OCI-LY3 (cell line): ENCODE results near the gene GNAL.
"Not testable (repeated sequence)": the region's sequence is repeated elsewhere in the genome, so short reads cannot be mapped to it uniquely, and the experiment has no call there.

Source experiments
- H2AFZ ChIP-seq: fragments of 200-600, 300-600 bp; shearing (Covaris generic); 2 replicates; pipeline ENCODE4 v1.6.0; 2014; ENCODE audit warnings: antibody characterized with exemption, low read depth, low read length
- H3K27ac ChIP-seq: fragments of 200-600, 300-600 bp; sonication (generic); 2 replicates; pipeline ENCODE4 v1.5.1; 2014; ENCODE audit warnings: mild to moderate bottlenecking, low read length, moderate library complexity, mixed read lengths
- H3K27me3 ChIP-seq: fragments of 200-600, 300-600 bp; sonication (generic); 2 replicates; pipeline ENCODE4 v1.6.1; 2014; ENCODE audit warnings: low read depth, low read length, mixed read lengths
- H3K36me3 ChIP-seq: fragments of 200-600, 300-600 bp; sonication (generic); replicated peaks from 2 replicates; pipeline ENCODE3; 2014; ENCODE audit warnings: low read depth, low read length, mixed read lengths
- H3K4me1 ChIP-seq: fragments of 300-600, 200-600 bp; sonication (generic); 2 replicates; pipeline ENCODE4 v1.6.1; 2014; ENCODE audit warnings: low read length, mixed read lengths
- H3K4me2 ChIP-seq: fragments of 200-600, 300-600 bp; sonication (generic); 2 replicates; pipeline ENCODE4 v1.6.1; 2014; ENCODE audit warnings: low read length, mixed read lengths
- H3K4me3 ChIP-seq: fragments of 300-600, 200-600 bp; sonication (generic); 2 replicates; pipeline ENCODE4 v1.5.1; 2014; ENCODE audit warnings: antibody characterized with exemption, mild to moderate bottlenecking, low read length, moderate library complexity
- H3K79me2 ChIP-seq: fragments of 300-600, 200-600 bp; shearing (Covaris generic); 2 replicates; pipeline ENCODE4 v1.6.1; 2014; ENCODE audit warnings: mild to moderate bottlenecking, low read length, mixed read lengths
- H3K9ac ChIP-seq: fragments of 300-600, 200-600 bp; shearing (Covaris generic); 2 replicates; pipeline ENCODE4 v1.6.0; 2014; ENCODE audit warnings: mild to moderate bottlenecking, low read length, moderate library complexity
- H3K9me3 ChIP-seq: fragments of 200-600, 300-600 bp; shearing (Covaris generic); 2 replicates; pipeline ENCODE4 v1.6.1; 2014; ENCODE audit warnings: low read length, mixed read lengths; ENCODE audit not compliant: insufficient read depth
- H4K20me1 ChIP-seq: fragments of 200-600, 300-600 bp; sonication (generic); 2 replicates; pipeline ENCODE4 v1.6.1; 2016; ENCODE audit warnings: low read length, mixed read lengths; ENCODE audit not compliant: insufficient read depth
- CTCF ChIP-seq: fragments of 200-600, 300-600 bp; sonication (generic); IDR thresholded peaks from 2 replicates; pipeline ENCODE4 v1.5.1; 2014; ENCODE audit warnings: antibody characterized with exemption, low read length, low read depth
- EZH2phosphoT487 ChIP-seq: fragments of 200-600 bp; shearing (Covaris generic); IDR thresholded peaks from 2 replicates; pipeline ENCODE4 v1.6.1; 2018; ENCODE audit warnings: antibody characterized with exemption, mixed run types, low read depth

GNAL gene

DNA sequence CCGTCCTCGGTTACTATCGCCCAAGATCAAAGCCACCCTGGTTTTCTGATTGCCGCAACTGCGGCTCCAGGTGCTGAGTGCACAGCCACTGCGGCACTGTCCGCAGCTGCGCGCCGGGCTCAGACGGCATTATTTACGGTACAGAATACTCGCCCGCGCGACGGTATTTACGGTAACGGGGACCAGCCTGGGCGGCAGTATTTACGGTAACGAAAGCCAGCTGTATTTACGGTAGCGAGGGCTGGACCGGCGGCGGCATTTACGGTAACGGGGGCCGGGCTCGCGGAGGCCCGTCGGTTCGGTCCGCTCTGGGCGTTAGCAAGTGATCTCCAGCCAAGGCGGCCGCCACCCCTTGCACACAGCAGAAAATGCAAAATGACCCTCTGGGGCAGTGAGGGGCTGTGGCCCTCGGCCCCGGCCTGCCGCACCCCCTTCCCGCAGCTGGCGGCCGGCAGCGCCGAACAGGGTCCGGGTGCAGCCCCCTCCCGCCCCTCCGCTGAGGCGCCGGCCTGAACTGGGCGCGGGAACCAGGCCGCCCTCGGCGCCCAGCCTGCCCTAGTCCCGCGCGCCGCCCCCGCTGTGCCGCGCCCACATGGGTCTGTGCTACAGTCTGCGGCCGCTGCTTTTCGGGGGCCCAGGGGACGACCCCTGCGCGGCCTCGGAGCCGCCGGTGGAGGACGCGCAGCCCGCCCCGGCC, at the start of gene GNAL:
GNAL (plus strand) TSS at position 293 of the 697 bp plus-strand sequence; CDS start at position 593, 300 bp downstream.
- H4K20me1 ChIP-seq: no peaks in the 10 kb centered on the region
- TF ChIP-seq CTCF (no peak), EZH2phosphoT487 (no peak)
- H3K79me2 ChIP-seq: no peaks in the 10 kb centered on the region
- no peaks in the 10 kb centered on the region for H3K9me3 ChIP-seq
- H3K9ac ChIP-seq: peak within 1 kb of the TSS; percentile 30; the same call in 1 of the 2 replicates
- no peaks in the 10 kb centered on the region; the same call in 1 of the 2 replicates for H3K27me3 ChIP-seq
- peak within 1 kb of the TSS; percentile 62 for H3K4me2 ChIP-seq
- H3K36me3 ChIP-seq: no peaks in the 10 kb centered on the region
- no peak within 1 kb of the TSS for H3K27ac ChIP-seq
- peak within 1 kb of the TSS; percentile 77 for H3K4me3 ChIP-seq
- H3K4me1 ChIP-seq: no peaks in the 10 kb centered on the region
- H2AFZ ChIP-seq: peak within 1 kb of the TSS; percentile 61

- not testable (repeated sequence) for H3K79me2 ChIP-seq, H3K9ac ChIP-seq, H3K4me3 ChIP-seq, H4K20me1 ChIP-seq, H3K9me3 ChIP-seq, H3K4me2 ChIP-seq, H3K4me1 ChIP-seq, H3K27ac ChIP-seq, H2AFZ ChIP-seq, H3K36me3 ChIP-seq
- peaks cover 24% of the 10 kb centered on the region for H3K27me3 ChIP-seq
Observed at GRCh38 chr18:11647310-11647709, 41.8 kb upstream of the GNAL start.

- peaks cover 24% of the 10 kb centered on the region for H3K27me3 ChIP-seq
- H3K27ac ChIP-seq, H4K20me1 ChIP-seq, H3K9me3 ChIP-seq, H3K4me1 ChIP-seq, H2AFZ ChIP-seq, H3K36me3 ChIP-seq, H3K4me3 ChIP-seq, H3K79me2 ChIP-seq, H3K4me2 ChIP-seq, H3K9ac ChIP-seq: not testable (repeated sequence)
Observed at GRCh38 chr18:11647804-11648203, 41.3 kb upstream of the GNAL start.

GRCh38 chr18:11649839-11650238, 39.2 kb upstream of the GNAL start:
- Histone ChIP-seq H3K27ac (no peak overlapping the region), H3K9ac (no peak overlapping the region), H2AFZ (no peak overlapping the region), H3K79me2 (no peaks in the 10 kb centered on the region), H3K4me3 (no peak overlapping the region), H3K27me3 (peaks cover 24% of the 10 kb centered on the region), H3K36me3 (no peaks in the 10 kb centered on the region), H3K9me3 (no peaks in the 10 kb centered on the region), H3K4me1 (no peaks in the 10 kb centered on the region), H4K20me1 (no peaks in the 10 kb centered on the region), H3K4me2 (no peak overlapping the region)
- no peak for TF ChIP-seq CTCF
- no peak for TF ChIP-seq EZH2phosphoT487

- Histone ChIP-seq H3K9ac (no peak overlapping the region), H3K27ac (no peak overlapping the region), H3K4me2 (no peak overlapping the region), H4K20me1 (no peaks in the 10 kb centered on the region), H3K9me3 (no peaks in the 10 kb centered on the region), H3K79me2 (no peaks in the 10 kb centered on the region), H3K27me3 (peaks cover 24% of the 10 kb centered on the region), H3K4me3 (no peak overlapping the region), H2AFZ (no peak overlapping the region), H3K36me3 (no peaks in the 10 kb centered on the region), H3K4me1 (peaks cover 3% of the 10 kb centered on the region; the same call in 1 of the 2 replicates)
- TF ChIP-seq CTCF (no peak), EZH2phosphoT487 (no peak)
Observed at GRCh38 chr18:11651899-11652298, 37.2 kb upstream of the GNAL start.
